WTC11 (cell line): ENCODE results near the gene MTHFD2. TPM values are rescaled to one million over a fixed set of nuclear protein-coding genes. Genes with fewer than 3 reads are reported as not detected.

ENCODE experiments used
- ATAC-seq: fragments of 200-7000 bp; cut with Tn5 transposase; 2 replicates; pipeline ENCODE4 v1.10.0; 2021; ENCODE audit warnings: mild to moderate bottlenecking, moderate library complexity
- CTCF ChIA-PET: fragments of 300-600 bp; sonication (Branson Sonifier 250); formaldehyde crosslinking; loops from one replicate; lab custom pipeline; 2021; ENCODE audit warnings: antibody characterized with exemption; lab: Charles Lee
- POLR2A ChIA-PET: fragments of 350-600 bp; sonication (Branson Sonifier 250); formaldehyde crosslinking; loops from one replicate; lab custom pipeline; 2021; ENCODE audit warnings: antibody characterized with exemption; lab: Charles Lee
- DNase-seq: peaks from one replicate; pipeline ENCODE4 v3.0.0; 2021; ENCODE audit warnings: low spot score
- H3K27ac Mint-ChIP-seq: 2 replicates; pipeline ENCODE4 v1.8.0; 2021; ENCODE audit warnings: mixed read lengths
- H3K27me3 Mint-ChIP-seq: 2 replicates; pipeline ENCODE4 v1.8.0; 2021; ENCODE audit warnings: low read depth, mild to moderate bottlenecking, moderate library complexity, mixed read lengths
- H3K36me3 Mint-ChIP-seq: 2 replicates; pipeline ENCODE4 v1.8.0; 2021; ENCODE audit warnings: mixed read lengths
- H3K4me1 Mint-ChIP-seq: 2 replicates; pipeline ENCODE4 v1.8.0; 2022; ENCODE audit warnings: mixed read lengths
- H3K4me3 Mint-ChIP-seq: 2 replicates; pipeline ENCODE4 v1.8.0; 2021; ENCODE audit warnings: mild to moderate bottlenecking, moderate library complexity, mixed read lengths
- H3K9me3 Mint-ChIP-seq: 2 replicates; pipeline ENCODE4 v1.8.0; 2021; ENCODE audit warnings: mixed read lengths
- CBFB ChIP-seq: sonication (generic); formaldehyde crosslinking; IDR thresholded peaks from 2 replicates; pipeline ENCODE4 v1.8.1; 2022; ENCODE audit warnings: mild to moderate bottlenecking, low read depth, missing genetic modification reagents
- CREB1 ChIP-seq: sonication (generic); formaldehyde crosslinking; IDR thresholded peaks from 2 replicates; pipeline ENCODE4 v1.8.0; 2023; ENCODE audit warnings: mild to moderate bottlenecking, missing genetic modification reagents
- ELF4 ChIP-seq: sonication (generic); formaldehyde crosslinking; IDR thresholded peaks from 2 replicates; pipeline ENCODE4 v1.8.1; 2022; ENCODE audit warnings: low read depth, mild to moderate bottlenecking, moderate library complexity, missing genetic modification reagents
- EMX1 ChIP-seq: fragments of 250-450 bp; sonication (Bioruptor Pico); IDR thresholded peaks from 2 replicates; pipeline ENCODE4 v1.8.0; 2021; ENCODE audit warnings: mild to moderate bottlenecking
- GTF2I ChIP-seq: fragments of 250-450 bp; sonication (Bioruptor Pico); conservative IDR thresholded peaks from 2 replicates; pipeline ENCODE4 v1.4.0; 2021; ENCODE audit warnings: mild to moderate bottlenecking
- MXD4 ChIP-seq: fragments of 250-450 bp; sonication (Bioruptor Pico); IDR thresholded peaks from 2 replicates; pipeline ENCODE4 v1.8.0; 2021; ENCODE audit warnings: mild to moderate bottlenecking, moderate library complexity, borderline replicate concordance
- OVOL2 ChIP-seq: fragments of 250-450 bp; sonication (Bioruptor Pico); IDR thresholded peaks from 2 replicates; pipeline ENCODE4 v1.9.0; 2021; ENCODE audit warnings: mild to moderate bottlenecking, borderline replicate concordance
- PRRX2 ChIP-seq: fragments of 250-450 bp; sonication (Bioruptor Pico); IDR thresholded peaks from 2 replicates; pipeline ENCODE4 v1.8.0; 2021; ENCODE audit warnings: mild to moderate bottlenecking
- SOX15 ChIP-seq: fragments of 250-450 bp; sonication (Bioruptor Pico); IDR thresholded peaks from 2 replicates; pipeline ENCODE4 v1.9.0; 2021; ENCODE audit warnings: mild to moderate bottlenecking
- ZNF219 ChIP-seq: sonication (generic); formaldehyde crosslinking; IDR thresholded peaks from 2 replicates; pipeline ENCODE4 v1.8.0; 2023; ENCODE audit warnings: missing genetic modification reagents, mild to moderate bottlenecking, borderline replicate concordance
- ZNF396 ChIP-seq: fragments of 250-450 bp; sonication (Bioruptor Pico); IDR thresholded peaks from 2 replicates; pipeline ENCODE4 v1.8.0; 2021; ENCODE audit warnings: mild to moderate bottlenecking, moderate library complexity, borderline replicate concordance
- total RNA-seq: library from RNA; stranded (reverse); gene quantifications from 3 replicates; pipeline ENCODE4 v1.2.3, GENCODE V29; 2021
- TF ChIP-seq, protein P1 (sequence below): sonication (generic); formaldehyde crosslinking; IDR thresholded peaks from 2 replicates; pipeline ENCODE4 v1.8.0; 2022; ENCODE audit warnings: mild to moderate bottlenecking, missing genetic modification reagents
- TF ChIP-seq, protein P2 (sequence below): fragments of 250-450 bp; sonication (Bioruptor Pico); IDR thresholded peaks from 2 replicates; pipeline ENCODE4 v1.9.0; 2021; ENCODE audit warnings: mild to moderate bottlenecking
- TF ChIP-seq, protein P3 (sequence below): sonication (generic); formaldehyde crosslinking; IDR thresholded peaks from 2 replicates; pipeline ENCODE4 v1.8.1; 2023; ENCODE audit warnings: mild to moderate bottlenecking, moderate library complexity, missing genetic modification reagents
- TF ChIP-seq, protein P4 (sequence below): sonication (generic); formaldehyde crosslinking; IDR thresholded peaks from 2 replicates; pipeline ENCODE4 v1.8.1; 2022; ENCODE audit warnings: mild to moderate bottlenecking, missing genetic modification reagents, moderate library complexity, borderline replicate concordance
- TF ChIP-seq, protein P5 (sequence below): sonication (generic); formaldehyde crosslinking; IDR thresholded peaks from 2 replicates; pipeline ENCODE4 v1.8.1; 2022; ENCODE audit warnings: mild to moderate bottlenecking, moderate library complexity, missing genetic modification reagents

MTHFD2 gene
- total RNA-seq, 1 experiment from 2014 or later, result 251 TPM

DNA sequence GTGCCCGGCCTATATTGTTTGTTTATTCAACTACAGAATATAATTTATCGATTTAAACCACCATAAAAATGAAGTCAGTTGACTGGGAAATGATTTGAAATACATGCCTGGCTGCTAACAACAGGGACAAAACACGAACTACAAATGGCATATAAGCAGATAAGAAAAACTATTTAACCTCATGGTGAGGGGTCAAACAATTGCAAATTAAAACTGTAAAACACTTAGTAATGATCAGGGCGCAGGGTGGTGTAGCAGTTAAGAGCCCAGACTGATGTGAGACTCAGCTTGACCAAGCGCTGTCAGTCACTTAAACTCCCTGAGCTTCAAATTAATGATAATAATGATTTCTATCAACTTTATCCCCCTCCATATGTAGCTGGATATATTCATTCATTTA is 6.7 kb downstream of the MTHFD2 start:
- 0 out of 2 replicates have a peak overlapping the region, but pooled peaks have one; percentile 6 for H3K4me3 Mint-ChIP-seq
- H3K27ac Mint-ChIP-seq, result peak overlapping the region; percentile 34
- DNase-seq (no peak), ATAC-seq (peak; percentile 33; the same call in 1 of the 2 replicates)
- H3K9me3 Mint-ChIP-seq, result no peaks in the 10 kb centered on the region
- H3K27me3 Mint-ChIP-seq, result no peaks in the 10 kb centered on the region; the same call in 1 of the 2 replicates
- H3K4me1 Mint-ChIP-seq, result peaks cover 53% of the 10 kb centered on the region
- ChIA-PET CTCF (interaction anchor here (1.3 kb wide), 1 partner anchor 297 kb away, joined by 3 read pairs; no protein-coding TSS in a partner anchor), POLR2A (interaction anchor here (1.1 kb wide), 1 partner anchor 10 kb away, joined by 3 read pairs; no protein-coding TSS in a partner anchor)
- TF ChIP-seq CBFB (CRISPR knock-in tag), result no peak
- no peak for TF ChIP-seq SOX15
- peaks cover 58% of the 10 kb centered on the region for H3K36me3 Mint-ChIP-seq

DNA sequence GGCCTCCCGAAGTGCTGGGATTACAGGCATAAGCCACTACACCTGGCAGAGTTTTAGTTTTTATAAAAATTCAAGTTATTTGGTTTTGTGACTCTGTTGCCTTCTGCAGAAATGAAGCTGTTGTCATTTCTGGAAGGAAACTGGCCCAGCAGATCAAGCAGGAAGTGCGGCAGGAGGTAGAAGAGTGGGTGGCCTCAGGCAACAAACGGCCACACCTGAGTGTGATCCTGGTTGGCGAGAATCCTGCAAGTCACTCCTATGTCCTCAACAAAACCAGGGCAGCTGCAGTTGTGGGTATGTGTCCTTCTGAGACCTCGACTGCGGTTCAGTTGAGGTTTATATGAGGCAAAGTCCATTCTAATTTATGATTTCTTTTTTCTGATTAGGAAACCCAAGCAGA is 7.2 kb downstream of the MTHFD2 start:
- H3K4me3 Mint-ChIP-seq, result peak overlapping the region; percentile 8; the same call in 1 of the 2 replicates
- H3K27me3 Mint-ChIP-seq, result no peaks in the 10 kb centered on the region; the same call in 1 of the 2 replicates
- TF ChIP-seq, protein P1, sequence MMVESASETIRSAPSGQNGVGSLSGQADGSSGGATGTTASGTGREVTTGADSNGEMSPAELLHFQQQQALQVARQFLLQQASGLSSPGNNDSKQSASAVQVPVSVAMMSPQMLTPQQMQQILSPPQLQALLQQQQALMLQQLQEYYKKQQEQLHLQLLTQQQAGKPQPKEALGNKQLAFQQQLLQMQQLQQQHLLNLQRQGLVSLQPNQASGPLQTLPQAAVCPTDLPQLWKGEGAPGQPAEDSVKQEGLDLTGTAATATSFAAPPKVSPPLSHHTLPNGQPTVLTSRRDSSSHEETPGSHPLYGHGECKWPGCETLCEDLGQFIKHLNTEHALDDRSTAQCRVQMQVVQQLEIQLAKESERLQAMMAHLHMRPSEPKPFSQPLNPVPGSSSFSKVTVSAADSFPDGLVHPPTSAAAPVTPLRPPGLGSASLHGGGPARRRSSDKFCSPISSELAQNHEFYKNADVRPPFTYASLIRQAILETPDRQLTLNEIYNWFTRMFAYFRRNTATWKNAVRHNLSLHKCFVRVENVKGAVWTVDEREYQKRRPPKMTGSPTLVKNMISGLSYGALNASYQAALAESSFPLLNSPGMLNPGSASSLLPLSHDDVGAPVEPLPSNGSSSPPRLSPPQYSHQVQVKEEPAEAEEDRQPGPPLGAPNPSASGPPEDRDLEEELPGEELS, result no peak
- TF ChIP-seq OVOL2 (no peak), ELF4 (CRISPR knock-in tag) (no peak)
- TF ChIP-seq, protein P2, sequence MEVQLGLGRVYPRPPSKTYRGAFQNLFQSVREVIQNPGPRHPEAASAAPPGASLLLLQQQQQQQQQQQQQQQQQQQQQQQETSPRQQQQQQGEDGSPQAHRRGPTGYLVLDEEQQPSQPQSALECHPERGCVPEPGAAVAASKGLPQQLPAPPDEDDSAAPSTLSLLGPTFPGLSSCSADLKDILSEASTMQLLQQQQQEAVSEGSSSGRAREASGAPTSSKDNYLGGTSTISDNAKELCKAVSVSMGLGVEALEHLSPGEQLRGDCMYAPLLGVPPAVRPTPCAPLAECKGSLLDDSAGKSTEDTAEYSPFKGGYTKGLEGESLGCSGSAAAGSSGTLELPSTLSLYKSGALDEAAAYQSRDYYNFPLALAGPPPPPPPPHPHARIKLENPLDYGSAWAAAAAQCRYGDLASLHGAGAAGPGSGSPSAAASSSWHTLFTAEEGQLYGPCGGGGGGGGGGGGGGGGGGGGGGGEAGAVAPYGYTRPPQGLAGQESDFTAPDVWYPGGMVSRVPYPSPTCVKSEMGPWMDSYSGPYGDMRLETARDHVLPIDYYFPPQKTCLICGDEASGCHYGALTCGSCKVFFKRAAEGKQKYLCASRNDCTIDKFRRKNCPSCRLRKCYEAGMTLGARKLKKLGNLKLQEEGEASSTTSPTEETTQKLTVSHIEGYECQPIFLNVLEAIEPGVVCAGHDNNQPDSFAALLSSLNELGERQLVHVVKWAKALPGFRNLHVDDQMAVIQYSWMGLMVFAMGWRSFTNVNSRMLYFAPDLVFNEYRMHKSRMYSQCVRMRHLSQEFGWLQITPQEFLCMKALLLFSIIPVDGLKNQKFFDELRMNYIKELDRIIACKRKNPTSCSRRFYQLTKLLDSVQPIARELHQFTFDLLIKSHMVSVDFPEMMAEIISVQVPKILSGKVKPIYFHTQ (CRISPR knock-in tag), result 0 out of 2 replicates have a peak, but pooled peaks have one; percentile 11
- ATAC-seq, result no peak
- DNase-seq, result no peak
- peaks cover 62% of the 10 kb centered on the region for H3K36me3 Mint-ChIP-seq
- ChIA-PET POLR2A (no interaction called here), CTCF (interaction anchor here (1.3 kb wide), 1 partner anchor 297 kb away, joined by 3 read pairs; no protein-coding TSS in a partner anchor)
- H3K9me3 Mint-ChIP-seq, result no peaks in the 10 kb centered on the region
- peak overlapping the region; percentile 74 for H3K27ac Mint-ChIP-seq
- peaks cover 48% of the 10 kb centered on the region for H3K4me1 Mint-ChIP-seq

DNA sequence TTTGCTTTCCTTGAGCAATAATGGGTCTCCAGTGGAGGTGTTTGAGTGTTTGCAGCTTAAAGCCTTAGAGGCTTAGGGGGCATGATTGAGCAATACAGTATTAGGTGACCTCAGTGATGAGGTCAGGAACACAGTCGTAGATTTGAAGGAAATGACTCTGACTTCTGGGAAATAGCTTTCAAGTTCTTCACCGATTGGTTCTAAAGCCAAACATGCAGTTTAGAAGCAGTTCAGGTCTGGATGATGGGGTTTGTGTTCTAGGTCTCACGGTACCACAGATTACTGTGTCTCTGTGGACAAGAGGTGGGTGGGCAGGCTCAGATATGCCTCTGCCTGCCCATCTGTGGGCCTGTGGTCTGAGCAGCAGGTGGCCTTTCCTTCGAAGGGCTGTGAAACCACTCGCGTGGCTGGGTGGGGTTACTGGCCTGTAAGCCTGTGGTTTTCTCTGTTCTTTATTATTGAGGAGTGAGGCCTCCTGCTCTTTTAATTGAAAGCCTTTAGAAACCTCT is 7.8 kb downstream of the MTHFD2 start:
- ChIA-PET POLR2A (interaction anchor here (1.2 to 2.1 kb wide), 2 partner anchors 12 to 15 kb away, joined by 3 to 6 read pairs; no protein-coding TSS in a partner anchor), CTCF (interaction anchor here (1.3 kb wide), 1 partner anchor 298 kb away, joined by 3 read pairs; no protein-coding TSS in a partner anchor)

DNA sequence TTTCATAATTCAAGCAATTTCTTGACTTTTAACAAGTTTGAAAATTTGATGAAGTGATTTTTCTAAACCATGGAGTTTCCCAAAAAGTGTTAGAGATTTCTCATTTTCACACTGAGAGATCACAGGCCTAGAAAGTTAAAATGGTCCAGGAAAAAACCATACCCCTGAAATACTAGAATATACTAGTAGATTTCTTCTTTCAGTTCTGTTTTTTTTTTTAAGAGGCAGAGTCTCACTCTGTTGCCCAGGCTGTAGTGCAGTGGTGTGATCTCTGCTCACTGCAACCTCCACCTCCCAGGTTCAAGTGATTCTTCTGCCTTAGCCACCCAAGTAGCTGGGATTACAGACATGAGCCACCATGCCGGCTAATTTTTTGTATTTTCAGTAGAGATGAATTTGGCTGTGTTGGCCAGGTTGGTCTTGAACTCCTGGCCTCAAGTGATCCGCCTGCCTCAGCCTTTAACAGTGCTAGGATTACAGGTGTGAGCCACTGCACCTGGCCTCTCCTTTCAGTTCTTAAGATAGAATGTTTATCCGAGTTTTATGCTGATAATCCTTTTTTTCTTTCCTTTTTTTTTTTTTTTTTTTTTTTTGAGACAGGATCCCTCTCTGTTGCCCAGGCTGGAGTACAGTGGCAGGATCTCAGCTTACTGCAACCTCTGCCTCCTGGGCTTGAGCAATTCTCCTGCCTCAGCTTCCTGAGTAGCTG is 14.4 kb downstream of the MTHFD2 start:
- Mint-ChIP-seq H3K36me3 (peaks cover 83% of the 10 kb centered on the region), H3K9me3 (no peaks in the 10 kb centered on the region), H3K27ac (no peak overlapping the region), H3K27me3 (no peaks in the 10 kb centered on the region), H3K4me1 (no peaks in the 10 kb centered on the region), H3K4me3 (no peak overlapping the region)
- CTCF ChIA-PET, result no interaction called here
- no peak for DNase-seq
- no peak for ATAC-seq
- POLR2A ChIA-PET, result interaction anchor here (0.7 kb wide), 2 partner anchors 18 to 59 kb away, joined by 3 to 5 read pairs; no protein-coding TSS in a partner anchor
- TF ChIP-seq GTF2I (CRISPR knock-in tag) (no peak), CREB1 (CRISPR knock-in tag) (no peak), ZNF219 (no peak), OVOL2 (no peak), MXD4 (no peak)
- TF ChIP-seq, protein P3, sequence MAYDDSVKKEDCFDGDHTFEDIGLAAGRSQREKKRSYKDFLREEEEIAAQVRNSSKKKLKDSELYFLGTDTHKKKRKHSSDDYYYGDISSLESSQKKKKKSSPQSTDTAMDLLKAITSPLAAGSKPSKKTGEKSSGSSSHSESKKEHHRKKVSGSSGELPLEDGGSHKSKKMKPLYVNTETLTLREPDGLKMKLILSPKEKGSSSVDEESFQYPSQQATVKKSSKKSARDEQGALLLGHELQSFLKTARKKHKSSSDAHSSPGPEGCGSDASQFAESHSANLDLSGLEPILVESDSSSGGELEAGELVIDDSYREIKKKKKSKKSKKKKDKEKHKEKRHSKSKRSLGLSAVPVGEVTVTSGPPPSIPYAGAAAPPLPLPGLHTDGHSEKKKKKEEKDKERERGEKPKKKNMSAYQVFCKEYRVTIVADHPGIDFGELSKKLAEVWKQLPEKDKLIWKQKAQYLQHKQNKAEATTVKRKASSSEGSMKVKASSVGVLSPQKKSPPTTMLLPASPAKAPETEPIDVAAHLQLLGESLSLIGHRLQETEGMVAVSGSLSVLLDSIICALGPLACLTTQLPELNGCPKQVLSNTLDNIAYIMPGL (CRISPR knock-in tag), result no peak
- TF ChIP-seq, protein P4, sequence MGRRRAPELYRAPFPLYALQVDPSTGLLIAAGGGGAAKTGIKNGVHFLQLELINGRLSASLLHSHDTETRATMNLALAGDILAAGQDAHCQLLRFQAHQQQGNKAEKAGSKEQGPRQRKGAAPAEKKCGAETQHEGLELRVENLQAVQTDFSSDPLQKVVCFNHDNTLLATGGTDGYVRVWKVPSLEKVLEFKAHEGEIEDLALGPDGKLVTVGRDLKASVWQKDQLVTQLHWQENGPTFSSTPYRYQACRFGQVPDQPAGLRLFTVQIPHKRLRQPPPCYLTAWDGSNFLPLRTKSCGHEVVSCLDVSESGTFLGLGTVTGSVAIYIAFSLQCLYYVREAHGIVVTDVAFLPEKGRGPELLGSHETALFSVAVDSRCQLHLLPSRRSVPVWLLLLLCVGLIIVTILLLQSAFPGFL (CRISPR knock-in tag), result no peak
- TF ChIP-seq, protein P5, sequence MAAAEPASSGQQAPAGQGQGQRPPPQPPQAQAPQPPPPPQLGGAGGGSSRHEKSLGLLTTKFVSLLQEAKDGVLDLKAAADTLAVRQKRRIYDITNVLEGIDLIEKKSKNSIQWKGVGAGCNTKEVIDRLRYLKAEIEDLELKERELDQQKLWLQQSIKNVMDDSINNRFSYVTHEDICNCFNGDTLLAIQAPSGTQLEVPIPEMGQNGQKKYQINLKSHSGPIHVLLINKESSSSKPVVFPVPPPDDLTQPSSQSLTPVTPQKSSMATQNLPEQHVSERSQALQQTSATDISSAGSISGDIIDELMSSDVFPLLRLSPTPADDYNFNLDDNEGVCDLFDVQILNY (CRISPR knock-in tag), result no peak

More for the DNA sequence above, 7.8 kb downstream of the MTHFD2 start:
- H3K27ac Mint-ChIP-seq, result peak overlapping the region; percentile 88
- no peak overlapping the region for H3K4me3 Mint-ChIP-seq
- H3K4me1 Mint-ChIP-seq, result peaks cover 42% of the 10 kb centered on the region
- no peak for DNase-seq
- no peak; the same call in 1 of the 2 replicates for ATAC-seq
- no peaks in the 10 kb centered on the region; the same call in 1 of the 2 replicates for H3K27me3 Mint-ChIP-seq
- TF ChIP-seq PRRX2 (CRISPR knock-in tag) (0 out of 2 replicates have a peak, but pooled peaks have one; percentile 41), ZNF396 (no peak), EMX1 (CRISPR knock-in tag) (0 out of 2 replicates have a peak, but pooled peaks have one; percentile 42)
- no peaks in the 10 kb centered on the region for H3K9me3 Mint-ChIP-seq
- H3K36me3 Mint-ChIP-seq, result peaks cover 65% of the 10 kb centered on the region
